HEK293T (cell line): ENCODE results near the gene FNDC3A.

Source experiments
- CTCF ChIA-PET: fragments of 350-600 bp; formaldehyde crosslinking; extraction: SDS; loops from one replicate; lab custom pipeline; 2021; ENCODE audit warnings: antibody characterized with exemption, inconsistent platforms; lab: Yijun Ruan, JAX
- POLR2A ChIA-PET: fragments of 350-600 bp; formaldehyde crosslinking; extraction: SDS; loops from one replicate; lab custom pipeline; 2020; ENCODE audit warnings: antibody characterized with exemption, inconsistent platforms; lab: Yijun Ruan, JAX
- DNase-seq: peaks from one replicate; pipeline ENCODE4 v3.0.0; 2012; ENCODE audit warnings: mixed read lengths; ENCODE audit errors: extremely low spot score
- ARNT ChIP-seq: fragments of 450-650 bp; IDR thresholded peaks from 2 replicates; pipeline ENCODE4 v1.6.1; 2017; ENCODE audit warnings: mild to moderate bottlenecking
- BHLHE40 ChIP-seq: fragments of 450-650 bp; IDR thresholded peaks from 2 replicates; pipeline ENCODE4 v1.6.1; 2016; ENCODE audit warnings: mild to moderate bottlenecking, moderate library complexity, borderline replicate concordance
- CTBP1 ChIP-seq: fragments of 450-650 bp; IDR thresholded peaks from 2 replicates; pipeline ENCODE4 v1.6.1; 2016; ENCODE audit warnings: borderline replicate concordance
- ELF4 ChIP-seq: fragments of 450-650 bp; IDR thresholded peaks from 2 replicates; pipeline ENCODE4 v1.6.1; 2017; ENCODE audit warnings: antibody characterized with exemption
- FOXA1 ChIP-seq: fragments of 450-650 bp; IDR thresholded peaks from 2 replicates; pipeline ENCODE4 v1.6.1; 2016; ENCODE audit warnings: mild to moderate bottlenecking
- FOXK2 ChIP-seq: fragments of 450-650 bp; IDR thresholded peaks from 2 replicates; pipeline ENCODE4 v1.6.1; 2016; ENCODE audit warnings: mild to moderate bottlenecking
- FOXM1 ChIP-seq: fragments of 450-650 bp; IDR thresholded peaks from 2 replicates; pipeline ENCODE4 v1.6.1; 2017; ENCODE audit warnings: mild to moderate bottlenecking, borderline replicate concordance
- HDGF ChIP-seq: fragments of 450-650 bp; IDR thresholded peaks from 2 replicates; pipeline ENCODE4 v1.6.1; 2017; ENCODE audit warnings: antibody characterized with exemption, borderline replicate concordance
- L3MBTL2 ChIP-seq: fragments of 450-650 bp; conservative IDR thresholded peaks from 2 replicates; pipeline ENCODE4 v1.6.1; 2016; ENCODE audit warnings: mild to moderate bottlenecking
- LEF1 ChIP-seq: fragments of 450-650 bp; IDR thresholded peaks from 2 replicates; pipeline ENCODE4 v1.6.1; 2017; ENCODE audit warnings: mild to moderate bottlenecking, borderline replicate concordance
- NFRKB ChIP-seq: fragments of 450-650 bp; IDR thresholded peaks from 2 replicates; pipeline ENCODE4 v1.6.1; 2016; ENCODE audit warnings: mild to moderate bottlenecking, moderate library complexity
- SP1 ChIP-seq: fragments of 450-650 bp; IDR thresholded peaks from 2 replicates; pipeline ENCODE4 v1.6.1; 2017
- SUZ12 ChIP-seq: fragments of 450-650 bp; IDR thresholded peaks from 2 replicates; pipeline ENCODE4 v1.6.1; 2016; ENCODE audit warnings: mild to moderate bottlenecking
- TARDBP ChIP-seq: fragments of 450-650 bp; IDR thresholded peaks from 2 replicates; pipeline ENCODE4 v1.6.1; 2016
- ZNF384 ChIP-seq: fragments of 450-650 bp; IDR thresholded peaks from 2 replicates; pipeline ENCODE4 v1.6.1; 2016
- TF ChIP-seq, protein P1 (sequence below): fragments of 450-650 bp; IDR thresholded peaks from 2 replicates; pipeline ENCODE4 v1.6.1; 2016

The FNDC3A gene

DNA sequence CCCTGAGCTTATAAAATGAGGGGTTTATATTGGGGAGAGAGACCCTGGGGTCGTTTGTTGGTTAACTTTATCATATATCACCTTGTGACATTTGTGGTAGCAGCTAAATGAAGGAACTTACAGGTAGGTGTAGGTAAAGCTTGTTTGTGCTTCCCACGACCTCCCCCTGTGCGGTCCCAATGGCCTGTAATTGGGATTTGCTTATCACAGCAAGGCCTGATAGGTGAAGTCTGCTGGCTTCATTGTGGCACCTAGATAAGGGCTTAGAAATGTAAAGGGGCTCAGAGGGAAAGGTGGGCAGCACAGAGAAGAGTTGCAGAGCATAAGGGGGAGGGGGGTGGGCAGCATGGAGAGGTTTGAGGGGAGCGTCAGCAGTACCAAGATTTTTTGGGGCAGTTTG lies 208.9 kb downstream of the FNDC3A start:
- POLR2A ChIA-PET: no interaction called here
- no peak for DNase-seq
- TF ChIP-seq HDGF (no peak), ZNF384 (no peak), TARDBP (no peak), SUZ12 (no peak), FOXK2 (no peak), ELF4 (no peak), NFRKB (no peak), FOXM1 (no peak), CTBP1 (no peak)
- TF ChIP-seq, protein P1, sequence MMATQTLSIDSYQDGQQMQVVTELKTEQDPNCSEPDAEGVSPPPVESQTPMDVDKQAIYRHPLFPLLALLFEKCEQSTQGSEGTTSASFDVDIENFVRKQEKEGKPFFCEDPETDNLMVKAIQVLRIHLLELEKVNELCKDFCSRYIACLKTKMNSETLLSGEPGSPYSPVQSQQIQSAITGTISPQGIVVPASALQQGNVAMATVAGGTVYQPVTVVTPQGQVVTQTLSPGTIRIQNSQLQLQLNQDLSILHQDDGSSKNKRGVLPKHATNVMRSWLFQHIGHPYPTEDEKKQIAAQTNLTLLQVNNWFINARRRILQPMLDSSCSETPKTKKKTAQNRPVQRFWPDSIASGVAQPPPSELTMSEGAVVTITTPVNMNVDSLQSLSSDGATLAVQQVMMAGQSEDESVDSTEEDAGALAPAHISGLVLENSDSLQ: no peak
- CTCF ChIA-PET: no interaction called here

GRCh38 chr13:49185264-49185663 lies 209.6 kb downstream of the FNDC3A start:
- CTCF ChIA-PET: no interaction called here
- TF ChIP-seq L3MBTL2 (no peak), FOXK2 (no peak), CTBP1 (no peak), SUZ12 (no peak), ARNT (no peak), LEF1 (no peak), BHLHE40 (no peak), SP1 (no peak), FOXA1 (no peak), NFRKB (no peak), HDGF (no peak), ELF4 (no peak), FOXM1 (no peak), ZNF384 (no peak), TARDBP (no peak)
- TF ChIP-seq, protein P1: no peak
- POLR2A ChIA-PET: no interaction called here
- no peak for DNase-seq

- ChIA-PET CTCF (no interaction called here), POLR2A (no interaction called here)
- TF ChIP-seq ZNF384 (no peak), SUZ12 (no peak), LEF1 (no peak), CTBP1 (no peak), L3MBTL2 (no peak), FOXA1 (no peak), BHLHE40 (no peak), ARNT (no peak), TARDBP (no peak), FOXM1 (no peak), NFRKB (no peak), ELF4 (no peak), FOXK2 (no peak), SP1 (no peak), HDGF (no peak)
- TF ChIP-seq, protein P1: no peak
- DNase-seq: no peak
Observed at GRCh38 chr13:49190901-49191300, 215.2 kb downstream of the FNDC3A start.

GRCh38 chr13:49206641-49207040 lies 230.9 kb downstream of the FNDC3A start:
- CTCF ChIA-PET: no interaction called here
- DNase-seq: no peak
- no peak for TF ChIP-seq LEF1
- TF ChIP-seq, protein P1: no peak
- no peak for TF ChIP-seq TARDBP
- no peak for TF ChIP-seq HDGF
- no peak for TF ChIP-seq NFRKB
- TF ChIP-seq FOXM1: no peak
- no peak for TF ChIP-seq L3MBTL2
- TF ChIP-seq SP1: no peak
- TF ChIP-seq ELF4: no peak
- TF ChIP-seq FOXK2: no peak
- no peak for TF ChIP-seq FOXA1
- TF ChIP-seq ARNT: no peak
- TF ChIP-seq BHLHE40: no peak
- TF ChIP-seq SUZ12: no peak
- POLR2A ChIA-PET: no interaction called here

- DNase-seq: no peak
- TF ChIP-seq HDGF: no peak
- no peak for TF ChIP-seq FOXA1
- no peak for TF ChIP-seq ZNF384
- TF ChIP-seq ARNT: no peak
- TF ChIP-seq CTBP1: no peak
- TF ChIP-seq LEF1: no peak
- no peak for TF ChIP-seq BHLHE40
- TF ChIP-seq TARDBP: no peak
- TF ChIP-seq L3MBTL2: no peak
- no peak for TF ChIP-seq ELF4
- no peak for TF ChIP-seq FOXM1
- no peak for TF ChIP-seq NFRKB
- no peak for TF ChIP-seq SUZ12
- TF ChIP-seq, protein P1: no peak
- TF ChIP-seq SP1: no peak
- no peak for TF ChIP-seq FOXK2
- POLR2A ChIA-PET: no interaction called here
- CTCF ChIA-PET: no interaction called here
Observed at GRCh38 chr13:49208619-49209018, 232.9 kb downstream of the FNDC3A start.
